Stimulated activated CD8-positive, alpha-beta memory T cell treated with anti-CD3 and anti-CD28 coated beads, Interleukin-15, amount 100 ng/mL, for 4 hours (primary cell): Measurements from ENCODE around the gene BNC1.

Experiments used
- DNase-seq, 2 donors: peaks; one replicate each; pipeline ENCODE4 v3.0.0-alpha.2; 2020; ENCODE audit warnings: low read depth in 2 of 2

BNC1 gene, protein sequence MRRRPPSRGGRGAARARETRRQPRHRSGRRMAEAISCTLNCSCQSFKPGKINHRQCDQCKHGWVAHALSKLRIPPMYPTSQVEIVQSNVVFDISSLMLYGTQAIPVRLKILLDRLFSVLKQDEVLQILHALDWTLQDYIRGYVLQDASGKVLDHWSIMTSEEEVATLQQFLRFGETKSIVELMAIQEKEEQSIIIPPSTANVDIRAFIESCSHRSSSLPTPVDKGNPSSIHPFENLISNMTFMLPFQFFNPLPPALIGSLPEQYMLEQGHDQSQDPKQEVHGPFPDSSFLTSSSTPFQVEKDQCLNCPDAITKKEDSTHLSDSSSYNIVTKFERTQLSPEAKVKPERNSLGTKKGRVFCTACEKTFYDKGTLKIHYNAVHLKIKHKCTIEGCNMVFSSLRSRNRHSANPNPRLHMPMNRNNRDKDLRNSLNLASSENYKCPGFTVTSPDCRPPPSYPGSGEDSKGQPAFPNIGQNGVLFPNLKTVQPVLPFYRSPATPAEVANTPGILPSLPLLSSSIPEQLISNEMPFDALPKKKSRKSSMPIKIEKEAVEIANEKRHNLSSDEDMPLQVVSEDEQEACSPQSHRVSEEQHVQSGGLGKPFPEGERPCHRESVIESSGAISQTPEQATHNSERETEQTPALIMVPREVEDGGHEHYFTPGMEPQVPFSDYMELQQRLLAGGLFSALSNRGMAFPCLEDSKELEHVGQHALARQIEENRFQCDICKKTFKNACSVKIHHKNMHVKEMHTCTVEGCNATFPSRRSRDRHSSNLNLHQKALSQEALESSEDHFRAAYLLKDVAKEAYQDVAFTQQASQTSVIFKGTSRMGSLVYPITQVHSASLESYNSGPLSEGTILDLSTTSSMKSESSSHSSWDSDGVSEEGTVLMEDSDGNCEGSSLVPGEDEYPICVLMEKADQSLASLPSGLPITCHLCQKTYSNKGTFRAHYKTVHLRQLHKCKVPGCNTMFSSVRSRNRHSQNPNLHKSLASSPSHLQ

DNA sequence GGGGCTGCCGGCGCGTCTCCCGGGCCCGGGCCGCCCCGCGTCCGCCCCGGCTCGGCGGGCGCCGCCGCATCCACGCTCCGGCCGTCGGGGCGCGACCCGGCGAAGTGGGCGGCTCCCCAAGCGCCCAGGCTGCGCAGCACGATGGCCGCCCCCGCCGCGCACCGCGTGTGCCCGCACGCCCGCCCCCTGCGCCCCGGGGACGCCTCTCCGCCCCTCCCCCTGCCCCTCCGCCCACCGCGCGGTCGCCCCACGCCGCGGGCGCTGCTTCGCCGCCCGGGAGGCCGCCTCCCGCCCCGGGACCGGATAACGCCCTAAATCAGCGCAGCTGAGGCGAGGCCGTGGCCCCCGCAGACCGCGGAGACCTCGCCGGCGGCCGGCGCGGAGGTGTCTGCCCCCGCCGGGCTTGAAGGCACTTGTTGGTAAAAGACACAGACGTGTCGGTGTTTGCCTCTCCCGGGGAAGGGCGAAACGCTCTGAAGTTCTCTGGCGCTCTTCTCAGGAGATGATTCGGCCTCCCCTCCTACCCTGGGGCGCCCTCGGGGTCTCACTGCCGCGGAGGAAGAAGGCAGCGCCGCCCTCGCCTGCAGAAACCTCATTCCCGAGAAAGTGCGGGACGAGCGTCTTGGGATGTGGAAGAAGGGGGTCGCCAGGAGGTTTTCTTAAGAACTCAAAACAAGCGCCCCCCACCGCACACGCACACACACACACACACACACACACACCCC lies at the start of gene BNC1:
Gene BNC1 (minus strand): TSS at position 106 of the 725 bp plus-strand sequence. CDS start 36 bp downstream, at position 70.
- no peak for DNase-seq

DNA sequence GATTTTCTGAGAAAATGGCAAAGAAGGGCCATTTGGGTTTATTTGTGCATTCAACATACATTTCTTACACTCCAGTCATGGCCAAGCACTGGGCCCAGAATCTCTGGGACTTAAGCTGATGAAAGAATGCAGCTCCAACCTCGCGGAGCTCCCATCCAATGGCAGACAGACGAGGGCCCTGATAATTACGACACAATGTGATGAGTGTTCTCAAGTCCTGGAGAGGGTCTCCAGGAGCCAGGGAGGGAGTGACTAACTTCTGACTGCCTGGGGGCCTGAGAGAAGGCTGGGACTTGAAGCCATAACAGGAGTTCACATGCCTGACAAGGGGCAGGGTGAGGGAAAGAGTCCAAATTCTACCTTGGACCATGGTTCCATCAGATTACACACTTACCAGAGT lies 42.6 kb upstream of the BNC1 start:
- no peak for DNase-seq

DNA sequence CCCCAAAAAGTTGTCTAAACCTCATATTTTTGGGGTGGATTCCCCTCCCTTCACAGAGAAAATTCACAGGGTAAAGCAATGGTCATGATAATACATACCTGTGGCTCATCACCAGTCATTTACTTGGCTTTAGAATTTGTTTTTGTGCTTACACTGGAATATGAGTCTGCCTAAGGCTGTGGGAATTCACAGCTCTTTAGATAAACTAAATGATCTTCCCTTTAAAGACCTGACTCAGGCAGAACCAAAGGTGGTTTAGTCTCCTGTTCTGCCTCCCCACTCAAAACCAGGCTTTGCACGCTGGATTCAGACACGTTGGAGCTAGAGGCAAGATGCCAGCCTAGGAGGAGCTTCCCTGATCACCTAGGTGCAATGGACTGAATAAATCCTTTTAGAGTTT lies 40.3 kb upstream of the BNC1 start:
- no peak for DNase-seq

DNA sequence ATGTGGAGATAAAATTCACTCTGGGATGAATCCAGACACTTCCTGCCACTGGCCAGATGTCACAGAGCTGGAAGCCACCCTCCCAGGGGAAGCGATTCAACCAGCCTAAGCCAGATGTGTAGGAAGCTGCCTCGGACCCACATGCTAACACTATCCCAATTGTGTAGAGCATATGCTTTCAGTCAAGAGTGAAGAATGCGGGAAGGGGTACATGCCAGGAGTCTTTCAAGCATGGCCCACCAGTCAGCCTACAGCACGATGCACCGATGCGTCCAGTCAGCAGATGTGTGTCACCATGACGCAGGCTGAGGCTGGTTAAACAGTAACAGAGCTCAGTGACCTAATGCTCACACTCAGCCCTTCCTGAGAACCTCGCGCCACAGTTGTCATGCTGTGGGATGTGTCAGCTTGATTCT lies 38.8 kb upstream of the BNC1 start:
- DNase-seq = no peak

DNA sequence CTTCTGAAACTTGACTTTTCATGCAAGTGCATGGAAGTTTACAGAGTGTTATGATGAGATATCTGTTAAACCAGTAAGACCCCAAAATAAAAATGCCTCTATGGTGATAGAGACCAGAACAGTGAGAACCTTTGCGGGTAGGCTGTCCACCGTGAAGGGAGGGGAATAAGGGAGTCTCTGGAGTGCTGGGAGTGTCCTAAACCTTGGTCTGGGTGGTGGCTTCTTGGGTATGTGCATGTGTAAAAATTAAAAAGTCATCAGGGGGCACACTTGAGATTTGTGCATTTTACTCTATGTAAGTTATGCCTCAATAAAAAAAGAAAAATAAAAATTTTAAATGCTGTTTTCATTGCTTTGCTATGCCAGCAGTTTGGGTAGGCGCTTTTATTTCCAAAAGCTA lies 38.2 kb upstream of the BNC1 start:
- no peak for DNase-seq

DNA sequence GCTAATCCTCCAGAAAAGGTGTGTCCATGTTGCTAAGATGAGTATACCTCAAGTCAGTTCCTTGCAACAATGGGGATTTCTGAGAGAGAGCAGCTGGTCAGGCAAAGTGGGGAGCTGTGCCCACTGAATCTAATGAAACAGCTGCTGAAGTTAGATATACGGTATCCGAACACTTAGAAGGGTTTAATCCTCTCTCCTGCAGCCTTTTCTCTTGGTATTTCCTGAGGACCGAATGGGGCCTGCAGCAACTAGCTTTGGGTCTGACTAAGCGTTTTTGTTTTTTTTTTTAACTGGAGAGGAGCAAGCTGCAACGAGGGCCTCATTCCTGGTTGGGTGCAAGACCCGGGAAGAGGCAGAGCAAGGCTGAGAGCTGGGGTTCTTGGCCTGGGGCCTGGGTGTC lies 37.6 kb upstream of the BNC1 start:
- no peak for DNase-seq

DNA sequence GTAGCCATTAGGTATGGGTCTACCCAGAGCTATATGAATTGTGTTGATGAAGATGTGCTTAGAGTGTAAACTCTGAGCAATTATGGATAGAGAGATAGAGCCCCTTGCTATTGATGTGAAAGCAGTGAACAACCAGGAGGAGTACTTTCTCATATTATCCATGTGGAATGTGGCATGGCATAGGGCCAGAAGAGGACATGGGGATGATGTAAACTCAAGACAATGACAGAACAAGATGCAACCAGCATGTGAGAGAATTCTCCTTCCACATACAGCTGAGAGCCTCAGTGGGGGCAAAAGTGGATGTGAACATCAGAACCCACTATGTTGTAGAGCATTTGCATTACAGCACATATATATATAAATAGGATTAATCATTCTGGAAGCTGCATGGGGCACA lies 36.4 kb upstream of the BNC1 start:
- no peak for DNase-seq

DNA sequence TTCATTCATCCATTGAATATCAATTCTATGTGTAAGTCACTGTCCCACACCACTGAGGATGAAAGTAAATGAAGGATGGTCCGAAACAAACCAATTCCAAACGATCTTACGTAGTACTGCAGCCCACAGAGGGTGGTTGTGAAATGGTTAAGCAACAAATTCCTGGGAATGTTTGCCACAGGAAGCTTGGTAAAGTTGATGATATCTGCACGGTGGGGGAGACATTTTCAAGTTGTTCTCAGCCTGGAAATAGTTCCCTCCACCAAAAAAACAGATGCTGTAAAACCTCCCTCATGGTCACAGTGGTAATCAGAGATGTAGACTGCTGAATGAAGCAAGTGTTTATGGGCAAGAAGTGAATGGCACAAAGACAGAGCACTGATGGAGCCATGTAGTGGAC lies 35.9 kb upstream of the BNC1 start:
- DNase-seq = no peak

DNA sequence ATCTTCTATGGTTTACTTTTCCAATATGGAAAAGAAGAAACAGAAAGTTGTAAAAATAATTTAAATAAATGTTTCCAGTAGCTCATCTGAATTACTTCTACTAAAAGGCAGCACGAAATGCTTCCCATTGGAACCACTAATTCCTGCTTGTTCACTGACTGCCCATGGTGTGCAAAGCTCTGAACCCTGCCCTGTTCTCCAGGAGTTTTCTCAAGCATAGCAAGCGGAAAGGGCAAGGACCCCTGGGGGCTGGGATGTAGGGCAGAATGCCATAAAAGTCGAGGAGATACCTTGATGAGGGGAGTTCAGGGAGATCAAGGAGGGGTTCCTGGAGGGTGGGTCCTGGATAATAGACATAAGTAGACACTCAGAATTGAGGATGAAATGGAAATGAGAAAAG lies 35.3 kb upstream of the BNC1 start:
- DNase-seq = no peak

DNA sequence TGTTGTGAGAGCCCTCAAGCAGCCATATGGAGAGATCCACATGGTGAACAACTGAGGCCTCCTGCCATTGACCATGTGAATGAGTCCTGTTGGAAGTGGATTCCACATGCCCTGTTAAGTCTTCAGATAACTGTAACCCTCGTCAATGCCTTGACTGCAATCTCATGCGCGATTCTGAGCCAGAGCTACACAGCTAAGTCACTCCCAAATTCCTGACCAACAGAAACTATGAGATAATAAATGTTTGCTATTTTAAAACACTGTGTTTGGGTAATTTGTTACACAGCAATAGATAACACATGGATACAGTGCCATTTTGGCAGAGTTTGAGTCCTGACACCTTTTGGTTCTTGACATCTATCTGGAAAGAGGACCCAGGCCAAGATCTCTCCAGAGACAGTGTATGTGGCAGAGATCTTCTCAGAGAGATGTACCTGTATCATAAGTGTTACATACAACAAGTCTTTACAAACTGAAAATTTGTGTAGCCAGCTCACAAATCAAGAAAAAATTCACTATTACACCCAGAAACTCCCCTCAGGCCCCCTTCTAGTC lies 34.5 kb upstream of the BNC1 start:
- no peak for DNase-seq

DNA sequence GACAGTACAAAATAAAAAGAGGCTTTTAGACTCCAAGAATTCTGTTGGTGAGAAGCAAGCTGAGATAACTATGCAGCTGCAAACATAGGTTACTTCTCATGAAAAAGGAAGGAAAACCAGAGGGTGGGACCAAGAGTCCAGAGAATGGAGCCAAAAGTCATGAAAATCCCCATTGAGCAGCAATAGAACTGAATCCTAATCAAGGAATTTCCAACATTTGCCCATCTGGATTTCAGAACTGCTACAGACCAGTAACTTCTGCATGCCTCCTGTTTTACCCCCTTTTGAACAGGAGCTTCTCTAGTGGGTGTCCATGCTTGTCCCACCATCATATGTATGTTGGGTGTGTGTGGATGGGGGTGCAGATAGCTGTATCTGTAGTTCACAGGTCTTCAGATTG lies 33.6 kb upstream of the BNC1 start:
- DNase-seq = no peak

DNA sequence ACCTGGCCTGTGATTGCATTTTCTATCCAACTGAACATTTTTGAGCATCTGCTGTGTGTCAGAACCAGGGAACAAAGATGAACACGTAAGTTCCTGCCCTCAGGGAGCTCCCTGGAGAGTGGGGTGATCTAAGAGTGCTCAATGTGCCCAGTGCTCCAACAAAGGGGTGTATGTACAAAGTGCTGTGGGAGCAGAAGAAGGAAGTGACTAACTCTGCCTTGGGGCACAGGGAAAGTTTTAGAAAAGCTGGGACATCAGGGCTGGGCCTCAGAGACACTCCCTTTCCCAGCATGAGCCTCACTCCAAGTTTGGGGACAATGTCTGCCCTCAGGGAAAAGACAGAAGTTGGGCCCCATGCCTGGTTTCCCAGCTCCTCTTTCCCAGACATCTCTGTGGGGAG lies 27.6 kb upstream of the BNC1 start:
- DNase-seq = no peak

DNA sequence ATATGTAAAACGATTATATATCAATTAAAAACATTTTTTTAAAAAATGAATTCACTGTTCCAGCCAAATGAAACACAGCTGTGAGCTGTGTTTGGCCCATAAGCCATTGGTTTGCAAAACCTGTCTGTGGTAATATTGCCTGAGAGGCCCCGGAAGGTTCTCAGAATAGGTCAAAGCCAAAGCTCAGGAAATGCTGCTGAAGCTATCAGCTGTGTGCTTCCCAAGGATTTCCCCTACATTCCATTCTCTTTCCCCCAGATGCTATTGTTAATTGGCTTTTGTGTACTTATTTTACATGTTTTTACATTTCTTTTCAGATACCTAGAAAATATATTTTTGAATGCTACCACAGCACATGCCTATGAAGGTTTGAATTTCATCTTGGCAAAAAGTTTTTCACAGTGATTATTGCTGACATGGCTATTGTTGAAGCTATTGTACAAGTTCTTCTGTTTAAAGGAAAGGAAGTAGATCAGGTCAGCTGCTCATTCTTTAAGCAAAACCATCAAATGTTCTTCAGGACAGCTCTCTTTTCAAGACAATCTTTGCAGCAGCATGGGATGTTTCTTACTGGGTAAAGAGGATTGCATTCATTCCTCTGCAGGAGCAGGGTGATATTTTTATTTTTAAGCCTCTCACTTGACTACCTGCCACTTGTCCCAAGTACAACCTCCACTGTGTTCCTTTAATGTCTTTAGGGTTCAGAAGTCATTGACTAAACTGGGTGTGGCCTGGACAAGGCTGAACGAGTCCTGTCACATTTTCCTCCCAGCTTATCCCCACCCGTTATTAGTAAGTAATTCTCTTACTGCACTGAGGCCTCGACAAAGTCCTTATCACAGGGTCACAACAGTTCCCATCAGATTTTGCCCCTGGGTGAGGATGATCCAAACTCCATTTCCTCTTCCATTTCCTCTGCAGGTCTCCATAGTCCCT lies 26.3 kb upstream of the BNC1 start:
- DNase-seq = no peak

DNA sequence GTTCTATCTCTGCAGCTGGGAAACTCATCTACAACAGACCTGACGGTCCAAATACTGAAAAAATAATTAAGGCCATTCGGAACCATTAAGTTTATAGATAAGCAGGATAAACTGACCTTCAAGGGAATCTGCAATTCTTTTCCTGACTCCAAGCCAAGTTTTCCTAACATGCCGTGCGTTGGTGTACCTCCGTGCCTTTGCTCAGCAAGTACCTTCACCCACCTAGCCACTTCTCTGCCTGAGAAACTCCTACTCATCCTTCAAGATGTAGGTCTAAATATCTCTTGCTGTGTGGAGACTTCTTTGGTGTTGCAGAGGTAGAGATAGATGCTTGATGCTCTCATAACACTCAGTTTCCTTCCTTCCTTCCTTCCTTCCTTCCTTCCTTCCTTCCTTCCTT lies 24.2 kb upstream of the BNC1 start:
- no peak for DNase-seq

DNA sequence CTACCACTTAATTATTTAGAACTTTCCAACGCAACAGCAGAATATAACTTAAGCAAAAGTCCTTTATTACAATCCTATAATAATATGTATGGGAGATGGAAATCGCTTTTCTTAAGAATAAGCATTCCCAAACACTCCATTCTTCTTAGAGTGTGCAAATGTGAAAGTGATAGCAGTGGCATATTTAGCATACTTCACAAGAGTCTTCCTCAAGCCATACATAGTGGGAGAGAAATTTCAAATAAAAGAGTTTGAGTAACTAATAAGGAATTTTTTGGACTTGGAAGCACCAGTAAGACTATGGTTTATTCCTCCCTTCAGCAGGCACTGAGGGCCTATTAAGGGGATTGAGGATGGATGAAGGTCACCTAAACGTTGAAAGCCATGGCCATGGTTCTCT lies 22.1 kb upstream of the BNC1 start:
- DNase-seq = no peak

DNA sequence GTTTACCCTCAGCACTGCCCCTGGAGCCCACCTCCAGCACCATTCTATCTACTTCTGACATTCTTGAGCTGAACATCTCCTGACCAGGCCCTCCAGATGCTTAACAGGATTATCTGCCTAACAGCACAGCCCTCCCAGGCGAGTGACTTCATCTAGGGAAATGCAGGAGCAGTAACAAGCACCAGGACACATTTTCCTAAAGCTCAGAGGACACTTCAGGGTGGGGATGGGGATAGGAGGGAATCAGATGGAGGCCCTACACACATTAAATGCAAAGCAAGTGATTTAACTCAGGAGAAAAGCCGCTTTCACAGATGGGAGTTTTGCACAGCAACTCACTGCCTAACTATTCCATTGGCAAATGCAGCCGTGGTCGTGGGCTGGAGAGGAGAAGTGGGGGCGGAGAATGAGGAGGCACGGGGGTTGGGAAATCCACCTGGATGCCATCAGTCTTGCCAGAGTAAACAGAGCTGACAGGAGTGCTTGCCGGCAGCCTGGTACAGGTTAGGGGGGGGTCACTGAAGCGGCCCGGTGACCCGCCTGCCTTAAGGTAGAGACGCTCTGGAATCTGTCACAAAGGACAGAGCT lies 21.3 kb upstream of the BNC1 start:
- DNase-seq = no peak

DNA sequence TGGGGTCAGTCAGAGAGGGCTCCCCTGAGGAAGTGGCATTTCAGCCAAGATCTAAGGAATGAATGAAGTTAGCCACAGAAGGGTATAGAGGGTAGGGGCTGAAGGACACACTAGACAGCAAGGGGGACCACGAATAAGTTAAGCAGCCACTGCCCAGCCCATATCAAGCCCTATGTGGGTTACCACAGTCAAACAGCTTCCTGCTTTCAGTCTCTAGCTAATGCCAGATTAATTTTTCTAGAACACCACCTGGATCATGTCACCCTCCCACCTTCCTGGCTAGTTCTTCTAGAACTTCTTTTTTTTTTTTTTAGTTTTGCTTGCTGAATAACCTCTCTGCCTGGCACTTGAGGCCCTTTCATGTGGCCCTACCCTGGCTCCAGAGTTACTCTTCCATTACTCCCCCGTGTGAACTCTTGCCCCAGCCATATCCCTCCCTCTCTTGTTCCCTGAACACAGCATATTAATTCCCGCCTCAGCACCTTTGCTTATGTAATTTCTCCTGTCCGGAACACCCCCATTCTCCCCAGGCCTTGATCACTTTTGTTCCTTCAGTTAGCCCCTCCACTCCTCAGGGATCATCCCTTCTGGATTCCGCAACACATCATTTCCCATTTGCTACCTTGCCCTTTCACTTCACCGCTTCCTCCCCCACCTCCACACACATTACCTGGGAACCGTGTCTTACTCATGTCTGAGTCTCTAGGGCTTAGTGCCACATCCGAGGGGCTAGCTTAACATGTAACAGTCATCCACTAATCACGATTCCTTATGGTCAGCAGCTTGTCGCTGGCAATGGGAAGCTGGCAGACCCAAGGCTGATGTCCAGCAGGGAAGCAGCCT lies 20.6 kb upstream of the BNC1 start:
- DNase-seq = no peak

DNA sequence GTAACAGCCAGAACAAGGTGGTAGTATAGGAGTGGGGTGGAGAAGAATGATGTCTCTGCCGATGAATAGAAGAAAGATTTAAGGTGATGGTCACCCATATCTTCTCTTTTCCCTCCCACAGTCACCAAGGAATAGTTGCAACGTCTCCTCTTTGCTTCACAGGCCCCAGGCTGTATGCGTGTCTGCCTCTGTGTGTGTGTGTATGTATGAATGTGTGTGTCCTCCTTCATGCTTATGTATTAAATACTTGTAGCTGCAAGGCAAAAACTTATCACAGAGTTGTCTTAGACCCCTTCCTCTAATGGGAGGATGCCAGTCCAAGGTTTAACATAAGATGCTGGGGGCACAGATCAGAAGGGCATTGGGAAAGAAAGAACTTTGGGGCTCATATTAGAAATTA lies 19.1 kb upstream of the BNC1 start:
- DNase-seq = no peak

DNA sequence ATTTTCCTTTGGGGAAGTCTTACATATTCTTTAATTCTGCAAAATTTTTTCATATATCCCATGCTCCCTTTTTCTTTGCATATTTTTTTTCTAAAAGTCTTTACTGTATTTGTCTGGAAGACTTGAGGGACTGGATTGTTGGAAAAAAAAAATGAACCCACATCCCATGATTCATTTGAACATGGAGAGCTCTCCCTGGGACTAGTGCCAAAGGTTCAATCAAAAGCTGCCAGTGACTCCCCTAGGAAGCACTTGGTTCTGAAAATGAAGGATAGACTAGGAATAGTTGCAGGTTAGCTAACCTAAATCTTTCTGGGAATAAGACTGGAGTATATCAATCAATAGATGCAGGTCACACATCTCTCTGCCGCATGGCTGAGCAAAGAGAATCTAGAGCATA lies 16.4 kb upstream of the BNC1 start:
- no peak for DNase-seq
